BJ (cell line): ENCODE results near the gene ALKBH4. TPM values are rescaled to one million over a fixed set of nuclear protein-coding genes. Genes with fewer than 3 reads are reported as not detected.

Experiments used
- CTCF ChIA-PET: fragments of 350-600 bp; formaldehyde crosslinking; extraction: SDS; loops from one replicate; lab custom pipeline; 2021; ENCODE audit warnings: antibody characterized with exemption, inconsistent platforms; lab: Yijun Ruan, JAX
- POLR2A ChIA-PET: fragments of 300-600 bp; sonication (Branson Sonifier 250); formaldehyde crosslinking; extraction: SDS; loops from one replicate; lab custom pipeline; 2021; ENCODE audit warnings: antibody characterized with exemption; lab: Charles Lee
- DNase-seq: peaks from one replicate; pipeline ENCODE4 v3.0.0-alpha.2; 2011; ENCODE audit warnings: low read depth
- H3K27me3 ChIP-seq: 2 replicates; pipeline ENCODE4 v1.6.0; 2011; ENCODE audit warnings: low read length; ENCODE audit not compliant: control insufficient read depth, insufficient read depth
- H3K36me3 ChIP-seq: 2 replicates; pipeline ENCODE4 v1.5.1; 2011; ENCODE audit warnings: low read length; ENCODE audit not compliant: control insufficient read depth, insufficient read depth
- H3K4me3 ChIP-seq: 2 replicates; pipeline ENCODE4 v1.5.1; 2011; ENCODE audit warnings: low read depth, mild to moderate bottlenecking, control low read depth, low read length
- polyA plus RNA-seq: library from polyadenylated mRNA; depleted of rRNA; stranded (reverse); fragments of >200 nt; gene quantifications from 2 replicates; pipeline ENCODE4 v1.2.3, GENCODE V29; 2011
- TF ChIP-seq, protein P1 (sequence below): IDR thresholded peaks from 2 replicates; pipeline ENCODE4 v1.5.1; 2011; ENCODE audit warnings: low read depth, mild to moderate bottlenecking, control low read depth, inconsistent platforms, low read length, moderate library complexity; ENCODE audit not compliant: insufficient read depth

The ALKBH4 gene
- polyA plus RNA-seq, 1 experiment: 5.9 TPM

GRCh38 chr7:102421706-102422240, 42.9 kb downstream of the ALKBH4 start:
- ChIA-PET POLR2A (no interaction called here), CTCF (interaction anchor here (0.6 to 0.7 kb wide), 2 partner anchors 495 to 1178 kb away, joined by 3 read pairs; no protein-coding TSS in a partner anchor)
- peaks cover 18% of the 10 kb centered on the region for H3K36me3 ChIP-seq
- H3K4me3 ChIP-seq: no peak overlapping the region
- DNase-seq: no peak
- TF ChIP-seq, protein P1, sequence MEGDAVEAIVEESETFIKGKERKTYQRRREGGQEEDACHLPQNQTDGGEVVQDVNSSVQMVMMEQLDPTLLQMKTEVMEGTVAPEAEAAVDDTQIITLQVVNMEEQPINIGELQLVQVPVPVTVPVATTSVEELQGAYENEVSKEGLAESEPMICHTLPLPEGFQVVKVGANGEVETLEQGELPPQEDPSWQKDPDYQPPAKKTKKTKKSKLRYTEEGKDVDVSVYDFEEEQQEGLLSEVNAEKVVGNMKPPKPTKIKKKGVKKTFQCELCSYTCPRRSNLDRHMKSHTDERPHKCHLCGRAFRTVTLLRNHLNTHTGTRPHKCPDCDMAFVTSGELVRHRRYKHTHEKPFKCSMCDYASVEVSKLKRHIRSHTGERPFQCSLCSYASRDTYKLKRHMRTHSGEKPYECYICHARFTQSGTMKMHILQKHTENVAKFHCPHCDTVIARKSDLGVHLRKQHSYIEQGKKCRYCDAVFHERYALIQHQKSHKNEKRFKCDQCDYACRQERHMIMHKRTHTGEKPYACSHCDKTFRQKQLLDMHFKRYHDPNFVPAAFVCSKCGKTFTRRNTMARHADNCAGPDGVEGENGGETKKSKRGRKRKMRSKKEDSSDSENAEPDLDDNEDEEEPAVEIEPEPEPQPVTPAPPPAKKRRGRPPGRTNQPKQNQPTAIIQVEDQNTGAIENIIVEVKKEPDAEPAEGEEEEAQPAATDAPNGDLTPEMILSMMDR: no peak
- H3K27me3 ChIP-seq: no peaks in the 10 kb centered on the region

DNA sequence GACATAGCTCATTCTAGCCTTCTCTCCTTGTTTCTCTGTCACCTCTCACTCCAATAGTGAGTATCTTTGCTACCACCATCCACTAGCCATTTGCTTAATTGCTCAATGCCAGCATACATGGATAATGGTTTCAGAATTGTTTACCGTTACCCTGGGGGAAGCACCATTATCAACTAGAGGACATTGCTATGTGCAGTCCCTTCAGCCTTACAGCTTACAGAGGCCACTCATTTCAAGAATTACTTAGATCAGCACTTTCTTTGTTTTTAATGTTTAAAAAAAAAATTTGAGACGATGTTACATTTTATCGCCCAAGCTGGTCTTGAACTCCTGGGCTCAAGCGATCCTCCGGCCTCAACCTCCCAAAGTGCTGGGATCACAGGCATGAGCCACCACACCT, 46.1 kb downstream of the ALKBH4 start:
- TF ChIP-seq, protein P1: no peak
- Histone ChIP-seq H3K4me3 (no peak overlapping the region), H3K27me3 (no peaks in the 10 kb centered on the region), H3K36me3 (peaks cover 12% of the 10 kb centered on the region)
- ChIA-PET CTCF (interaction anchor here (0.5 kb wide), 1 partner anchor 747 kb away, joined by 3 read pairs; no protein-coding TSS in a partner anchor), POLR2A (no interaction called here)
- DNase-seq: no peak

GRCh38 chr7:102417105-102417504, 47.6 kb downstream of the ALKBH4 start:
- Histone ChIP-seq H3K27me3 (no peaks in the 10 kb centered on the region), H3K4me3 (no peak overlapping the region), H3K36me3 (peaks cover 15% of the 10 kb centered on the region)
- TF ChIP-seq, protein P1: no peak
- ChIA-PET CTCF (no interaction called here), POLR2A (no interaction called here)
- DNase-seq: no peak

- H3K27me3 ChIP-seq: no peaks in the 10 kb centered on the region
- DNase-seq: no peak
- POLR2A ChIA-PET: no interaction called here
- no peak overlapping the region for H3K4me3 ChIP-seq
- CTCF ChIA-PET: interaction anchor here (1.8 kb wide), 1 partner anchor 12 kb away, joined by 6 read pairs; no protein-coding TSS in a partner anchor
- TF ChIP-seq, protein P1: no peak
- H3K36me3 ChIP-seq: peaks cover 13% of the 10 kb centered on the region
These were observed 48.3 kb downstream of the ALKBH4 start for GRCh38 chr7:102416406-102416805.

DNA sequence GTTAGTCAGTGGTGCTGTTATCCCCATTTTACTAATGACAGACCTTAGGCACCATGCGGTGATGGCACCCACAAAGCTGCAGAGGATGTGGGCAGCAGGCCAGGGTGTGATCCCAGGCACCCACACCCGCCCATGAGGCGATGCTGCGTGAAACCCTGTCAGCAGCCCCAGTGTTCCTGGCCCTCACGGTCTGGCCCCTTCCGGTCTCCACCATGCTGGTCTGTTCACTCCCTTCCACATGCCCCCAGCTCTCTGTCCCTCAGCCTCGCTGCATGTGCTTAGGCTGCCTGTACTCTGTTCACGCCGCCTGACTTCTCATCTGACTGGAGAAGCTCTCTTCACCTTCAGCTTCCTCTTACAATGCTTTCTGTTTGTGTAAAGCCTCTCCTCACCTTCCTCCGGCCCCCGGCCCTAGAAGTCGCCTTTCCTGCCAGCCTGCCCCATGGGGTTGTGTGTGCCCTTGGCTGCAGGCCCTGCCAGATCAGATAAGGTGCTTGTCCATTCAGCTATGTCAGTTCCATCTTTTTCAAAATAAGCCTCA, 48.9 kb downstream of the ALKBH4 start:
- DNase-seq: no peak
- ChIA-PET CTCF (interaction anchor here (1.8 kb wide), 1 partner anchor 11 kb away, joined by 6 read pairs; no protein-coding TSS in a partner anchor), POLR2A (no interaction called here)
- TF ChIP-seq, protein P1: no peak
- Histone ChIP-seq H3K4me3 (no peak overlapping the region), H3K36me3 (peaks cover 15% of the 10 kb centered on the region), H3K27me3 (no peaks in the 10 kb centered on the region)
